UCSD-AML1 (cell line): ENCODE data around the gene AGAP9.
"Not testable (repeated sequence)": the region's sequence is repeated elsewhere in the genome, so short reads cannot be mapped to it uniquely, and the experiment has no call there.

Source experiments
- DNase-seq: peaks from one replicate; lab custom pipeline; 2025; ENCODE audit not compliant: unreplicated experiment; lab: John Stamatoyannopoulos, UW

AGAP9 gene

GRCh38 chr10:47458466-47459154 is 64.8 kb downstream of the AGAP9 start:
- no peak for DNase-seq

- DNase-seq: no peak
Measured at GRCh38 chr10:47457826-47458225, 65.6 kb downstream of the AGAP9 start.

- DNase-seq: no peak
Measured at GRCh38 chr10:47457528-47457820, 66.0 kb downstream of the AGAP9 start.

GRCh38 chr10:47456794-47457527 is 66.5 kb downstream of the AGAP9 start:
- no peak for DNase-seq

GRCh38 chr10:47456079-47456785 is 67.2 kb downstream of the AGAP9 start:
- DNase-seq: no peak

- DNase-seq: not testable (repeated sequence)
Measured at GRCh38 chr10:47455350-47456078, 67.9 kb downstream of the AGAP9 start.

- DNase-seq: no peak
Measured at GRCh38 chr10:47454780-47455058, 68.7 kb downstream of the AGAP9 start.

GRCh38 chr10:47454008-47454779 is 69.2 kb downstream of the AGAP9 start:
- DNase-seq: no peak

- DNase-seq: no peak
Measured at GRCh38 chr10:47453141-47454007, 70.1 kb downstream of the AGAP9 start.

GRCh38 chr10:47452495-47453140 is 70.8 kb downstream of the AGAP9 start:
- DNase-seq: no peak

- DNase-seq: no peak
Measured at GRCh38 chr10:47451998-47452494, 71.4 kb downstream of the AGAP9 start.
